Activated CD4-positive, alpha-beta T cell treated with anti-CD3 and anti-CD28 coated beads, Interleukin-2, amount 50 U/mL, for 16 hours (primary cell): ENCODE measurements around the gene GJC1.
A peak's percentile ranks its signal among the peaks of the same experiment; 100 is the strongest.

Source experiments
- DNase-seq: peaks from one replicate; pipeline ENCODE4 v3.0.0-alpha.2; 2020

Gene GJC1

DNA sequence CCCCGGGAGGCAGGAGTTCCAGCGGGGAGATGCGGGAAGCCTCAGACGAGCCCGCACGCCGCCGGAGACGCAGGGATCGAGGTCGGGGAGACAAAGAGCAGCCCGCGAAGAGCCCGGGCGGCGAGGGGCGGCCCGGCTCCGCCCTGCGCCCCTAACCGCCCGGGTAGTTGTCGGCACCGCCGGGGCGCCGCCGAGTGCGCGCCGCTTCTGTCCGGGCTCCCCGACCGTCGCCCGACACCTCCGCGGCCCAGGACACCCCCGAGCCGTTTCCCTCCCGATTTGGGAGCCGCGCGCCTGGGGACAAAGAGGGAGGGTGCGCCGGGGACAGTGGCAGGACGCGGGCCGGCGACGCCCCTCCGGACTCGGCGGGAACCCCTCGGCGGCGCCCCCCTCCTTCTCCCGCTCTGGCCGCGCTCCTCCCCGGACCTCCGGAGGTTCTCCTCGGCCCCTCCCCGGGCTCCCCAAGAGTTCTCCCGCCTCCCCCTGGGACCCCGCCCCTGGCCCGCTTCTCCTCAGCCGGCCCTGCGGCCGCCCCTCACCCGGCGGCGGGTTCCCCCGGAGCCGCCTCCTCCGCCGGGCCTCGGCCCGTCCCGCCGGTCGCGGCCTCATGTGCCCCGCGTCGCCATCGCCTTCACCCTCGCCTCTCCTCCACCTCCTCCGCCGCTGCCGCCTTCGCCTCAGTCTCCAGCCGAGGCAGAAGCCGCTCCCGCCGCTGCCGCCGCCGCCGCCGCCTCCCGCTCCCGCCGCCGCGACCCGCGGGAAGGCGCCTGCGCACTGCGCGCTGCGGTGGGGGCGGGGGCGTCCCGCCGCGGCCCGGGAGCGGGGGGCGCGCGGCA, at the start of gene GJC1:
Gene GJC1 (minus strand): TSS at position 765 of the 836 bp plus-strand sequence. CDS start 24,470 bp downstream, outside the sequence.
- no peak for DNase-seq

GRCh38 chr17:44879376-44879775, 49.3 kb upstream of the GJC1 start:
- no peak for DNase-seq

- DNase-seq = peak; percentile 23
These were observed 48.6 kb upstream of the GJC1 start for GRCh38 chr17:44878627-44879221.

- DNase-seq = no peak
These were observed 47.0 kb upstream of the GJC1 start for GRCh38 chr17:44877121-44877520.

DNA sequence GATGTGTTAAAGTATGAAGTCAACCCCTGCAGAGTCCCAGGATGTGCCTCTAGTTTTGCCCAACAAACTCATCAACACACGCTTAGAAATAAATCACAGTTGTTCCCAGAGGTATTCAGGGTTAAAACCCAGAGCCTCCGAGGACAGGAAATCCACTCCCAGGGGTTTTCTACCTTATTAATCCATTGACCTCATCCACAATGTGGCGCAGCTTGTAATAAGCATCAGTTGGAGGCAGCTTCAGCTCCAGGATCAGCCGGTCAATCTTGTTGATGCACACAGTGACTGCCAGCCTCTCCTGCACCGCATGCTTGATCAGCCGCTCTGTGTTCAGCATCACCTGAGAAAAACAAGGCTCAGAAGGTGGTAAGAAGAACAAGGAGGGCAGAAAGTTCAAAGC, 45.7 kb upstream of the GJC1 start:
- DNase-seq = no peak

- no peak for DNase-seq
These were observed 42.2 kb upstream of the GJC1 start for GRCh38 chr17:44872131-44872768.

GRCh38 chr17:44871556-44871955, 41.5 kb upstream of the GJC1 start:
- no peak for DNase-seq

GRCh38 chr17:44867841-44868240, 37.8 kb upstream of the GJC1 start:
- no peak for DNase-seq

- no peak for DNase-seq
These were observed 35.8 kb upstream of the GJC1 start for GRCh38 chr17:44865931-44866330.

- DNase-seq = peak; percentile 72
These were observed 35.2 kb upstream of the GJC1 start for GRCh38 chr17:44865231-44865660.

GRCh38 chr17:44864831-44865230, 34.7 kb upstream of the GJC1 start:
- DNase-seq = no peak

GRCh38 chr17:44863061-44863918, 33.2 kb upstream of the GJC1 start:
- DNase-seq = no peak

- DNase-seq = no peak
These were observed 32.3 kb upstream of the GJC1 start for GRCh38 chr17:44862278-44862914.

DNA sequence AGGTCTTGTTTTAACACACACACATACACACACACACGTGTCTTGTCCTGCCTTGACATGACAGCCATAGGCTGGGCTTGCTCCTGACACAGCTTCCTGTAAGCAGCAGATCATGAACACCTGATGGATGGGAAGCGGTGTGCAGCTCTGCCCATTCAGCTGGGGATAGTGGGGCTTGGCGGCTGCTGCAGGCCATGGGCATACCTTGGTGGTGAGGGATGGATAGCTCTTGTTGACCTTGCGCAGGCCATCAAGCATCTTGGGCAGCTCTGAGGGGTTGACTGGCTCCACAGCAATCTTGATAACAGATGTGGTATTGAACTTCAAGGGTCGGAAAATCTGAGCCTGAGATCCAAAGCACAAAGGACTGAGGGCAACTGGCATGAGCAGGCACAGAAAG, 29.6 kb upstream of the GJC1 start:
- DNase-seq = no peak

DNA sequence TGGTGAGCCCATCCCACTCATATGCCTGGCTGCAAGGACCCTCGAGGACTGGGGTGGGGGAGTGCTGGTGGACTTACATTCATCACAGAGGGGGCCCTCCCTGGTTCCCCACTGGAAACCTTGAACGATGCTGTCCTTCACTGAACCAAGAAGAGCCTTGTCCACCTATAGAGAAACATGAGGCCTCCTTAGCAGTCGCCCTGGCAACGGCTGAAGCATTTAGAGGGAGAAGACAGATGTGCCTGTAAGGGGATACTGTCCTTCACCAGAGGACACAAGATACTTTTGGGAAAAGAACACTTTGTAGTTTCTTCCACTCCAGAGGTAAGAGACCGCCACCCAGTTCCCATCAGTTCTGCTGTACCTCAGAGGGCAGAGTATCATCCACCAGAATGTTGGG, 24.1 kb upstream of the GJC1 start:
- DNase-seq = no peak

- DNase-seq = no peak
These were observed 20.5 kb upstream of the GJC1 start for GRCh38 chr17:44850612-44851011.

DNA sequence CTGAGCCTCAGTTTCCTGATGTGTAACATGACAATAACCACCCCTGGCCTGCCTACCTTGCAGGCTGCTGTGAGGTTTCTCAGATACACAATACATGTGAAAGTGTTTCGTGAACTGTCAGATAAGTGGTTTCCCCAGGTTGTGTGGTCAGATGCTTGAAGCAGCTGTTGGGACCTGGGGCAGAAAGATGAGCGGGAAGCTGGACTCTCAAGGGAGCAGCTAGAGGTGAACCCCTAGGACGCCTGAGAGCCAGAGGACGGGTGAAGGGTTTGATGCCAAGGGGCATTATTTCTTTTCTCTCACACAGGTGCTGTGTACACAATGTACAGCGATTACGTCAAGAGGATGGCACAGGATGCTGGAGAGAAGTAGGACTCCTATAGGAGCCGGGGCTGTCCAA, 19.9 kb upstream of the GJC1 start:
- no peak for DNase-seq

DNA sequence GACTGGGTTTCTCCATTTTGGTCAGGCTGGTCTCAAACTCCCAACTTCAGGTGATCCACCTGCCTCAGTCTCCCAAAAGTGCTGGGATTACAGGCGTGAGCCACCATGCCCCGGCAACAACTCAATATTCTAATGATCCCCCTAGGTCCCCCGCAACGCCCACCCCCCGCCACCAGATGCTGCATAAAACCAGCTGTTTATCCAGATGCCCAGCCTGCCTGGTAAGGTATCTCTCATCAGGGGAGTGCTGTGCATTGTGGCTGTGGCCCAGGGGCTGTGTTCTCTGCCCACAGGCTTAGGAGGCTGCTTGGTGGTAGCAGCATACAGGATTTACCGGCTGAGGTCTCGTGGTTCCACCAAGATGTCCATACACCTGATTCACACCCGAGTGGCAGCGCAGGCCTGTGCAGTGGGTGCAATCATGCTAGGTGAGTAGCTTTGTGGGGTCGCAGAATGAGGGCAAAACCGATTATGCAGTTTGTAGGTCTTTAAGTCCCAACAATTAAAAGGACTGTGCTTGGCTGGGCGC, 18.9 kb upstream of the GJC1 start:
- DNase-seq = no peak

GRCh38 chr17:44848257-44848795, 18.2 kb upstream of the GJC1 start:
- no peak for DNase-seq

DNA sequence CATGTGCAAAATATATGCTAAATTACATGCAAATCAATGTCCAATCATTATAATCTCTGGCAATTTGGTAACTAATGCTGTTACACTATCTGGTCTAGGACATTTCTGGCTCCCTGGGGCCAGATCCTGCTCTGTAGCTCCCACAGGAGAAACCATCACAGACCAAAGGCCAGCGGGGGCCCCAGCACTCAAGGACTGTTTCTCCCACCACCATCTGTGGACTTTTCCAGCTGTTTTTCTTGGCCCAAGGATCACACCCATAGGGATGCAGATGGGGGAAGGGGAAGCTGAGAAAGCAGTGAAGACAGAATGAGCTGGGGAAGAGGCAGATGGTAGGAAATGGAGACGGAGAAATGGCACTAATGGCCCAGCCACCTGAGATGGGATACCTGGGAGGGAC, 17.5 kb upstream of the GJC1 start, which contains the start of gene HIGD1B:
Gene HIGD1B (plus strand): TSS at position 298 of the 400 bp plus-strand sequence. CDS start 270 bp downstream, outside the sequence.
- DNase-seq = no peak

DNA sequence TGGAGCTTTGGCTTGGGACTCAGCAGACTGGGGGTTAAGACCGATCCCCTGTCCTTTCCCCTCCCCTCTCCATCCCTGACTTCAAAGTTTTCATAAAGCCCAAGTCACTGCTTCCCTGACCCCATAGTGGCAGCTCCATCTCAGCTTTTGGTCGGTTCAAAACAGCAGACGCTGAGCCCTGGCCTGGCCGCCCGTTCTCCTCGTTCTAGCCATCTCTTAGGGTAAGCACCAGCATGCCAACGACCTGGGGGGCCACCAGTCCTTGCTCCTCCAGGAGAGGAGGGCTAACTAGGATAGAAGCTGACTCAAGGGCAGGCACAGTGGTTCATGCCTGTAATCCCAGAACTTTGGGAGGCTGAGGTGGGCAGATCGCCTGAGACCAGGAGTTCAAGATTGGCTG, 16.1 kb upstream of the GJC1 start:
- no peak for DNase-seq

DNA sequence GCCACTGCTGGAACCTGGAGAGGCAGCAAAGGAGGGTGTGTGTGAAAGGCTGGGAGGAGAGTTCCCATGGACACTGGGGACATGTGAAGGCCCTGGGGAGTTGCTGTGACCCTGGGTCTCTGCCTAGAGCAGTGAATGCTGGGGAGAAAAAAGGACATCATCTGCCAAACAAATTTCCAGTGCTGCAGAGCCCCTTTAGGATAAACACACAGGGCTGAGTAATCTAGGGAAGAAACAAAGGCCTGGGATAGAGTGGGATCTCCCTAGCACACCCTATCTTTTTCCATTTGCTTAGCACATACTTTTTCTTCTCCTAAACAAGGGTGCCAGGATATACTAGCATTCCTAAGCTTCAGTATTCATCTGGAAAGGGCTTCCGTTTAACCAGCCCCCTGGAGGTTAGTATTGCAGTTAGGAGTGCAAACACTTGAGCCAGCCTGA, 14.3 kb upstream of the GJC1 start:
- no peak for DNase-seq
